NCI-H524 (cell line): ENCODE data around the gene OOSP2.
"Not testable (repeated sequence)": the region's sequence is repeated elsewhere in the genome, so short reads cannot be mapped to it uniquely, and the experiment has no call there.

ENCODE experiments used
- DNase-seq, 2 experiments: peaks; one replicate each; lab custom pipeline; 2025; lab: John Stamatoyannopoulos, UW

Gene OOSP2, protein sequence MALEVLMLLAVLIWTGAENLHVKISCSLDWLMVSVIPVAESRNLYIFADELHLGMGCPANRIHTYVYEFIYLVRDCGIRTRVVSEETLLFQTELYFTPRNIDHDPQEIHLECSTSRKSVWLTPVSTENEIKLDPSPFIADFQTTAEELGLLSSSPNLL

DNA sequence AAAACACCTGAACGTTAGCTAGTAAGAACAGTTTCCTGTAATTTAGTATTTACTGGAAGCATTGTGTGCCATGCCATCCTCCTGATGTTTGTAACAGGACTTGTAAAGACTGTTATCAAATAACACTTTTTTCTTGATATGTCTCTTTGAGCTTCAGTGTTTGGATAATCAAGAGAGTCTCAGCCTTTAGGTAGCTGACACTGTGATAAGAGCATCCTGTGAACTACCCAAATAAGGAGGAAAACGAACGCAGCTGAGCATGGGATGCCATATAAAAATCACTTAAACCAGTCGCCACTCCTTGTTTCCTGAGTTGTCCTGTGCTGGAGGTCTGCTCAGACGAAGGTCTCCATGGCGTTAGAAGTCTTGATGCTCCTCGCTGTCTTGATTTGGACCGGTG is at the start of gene OOSP2:
TSS of gene OOSP2 (plus strand) at position 301 of the 400 bp plus-strand sequence. CDS start at position 352, 51 bp downstream.
- DNase-seq: no peak

DNA sequence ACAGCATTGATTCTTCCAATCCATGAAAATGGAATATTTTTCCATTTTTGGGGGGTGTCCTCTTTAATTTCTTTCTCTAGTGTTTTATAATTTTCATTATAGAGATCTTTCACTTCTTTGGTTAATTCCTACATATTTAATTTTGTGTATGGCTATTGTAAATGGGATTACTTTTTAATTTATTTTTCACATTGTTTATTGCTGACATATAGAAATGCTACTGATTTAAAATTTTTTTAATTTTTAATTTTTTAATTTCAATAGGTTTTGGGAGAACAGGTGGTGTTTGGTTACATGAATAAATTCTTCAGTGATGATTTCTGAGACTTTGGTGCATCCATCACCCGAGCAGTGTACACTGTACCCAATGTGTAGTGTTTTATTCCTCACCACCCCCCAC is 49.8 kb upstream of the OOSP2 start:
- no peak for DNase-seq

- DNase-seq: no peak
Measured at GRCh38 chr11:59992425-59992824, 47.8 kb upstream of the OOSP2 start.

DNA sequence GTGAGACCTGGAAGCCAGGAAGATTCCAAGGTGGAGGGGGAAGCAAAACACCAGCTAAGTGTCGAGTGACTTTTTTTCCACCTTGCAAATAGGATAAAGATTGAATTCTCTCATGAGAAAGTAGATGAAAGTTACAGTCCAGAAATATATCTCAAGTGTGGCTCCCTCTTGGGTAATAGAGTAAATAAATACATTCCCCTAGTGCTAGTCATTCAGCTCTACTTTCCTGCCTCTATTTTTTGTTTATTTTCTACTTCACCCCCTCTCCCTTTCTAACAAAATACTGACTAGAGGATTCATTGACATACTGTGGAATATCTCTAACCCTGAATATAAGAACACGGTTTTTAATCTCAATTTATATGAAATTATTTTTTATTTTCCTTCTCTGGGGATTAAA is 42.4 kb upstream of the OOSP2 start:
- DNase-seq: no peak

- DNase-seq: no peak
Measured at GRCh38 chr11:59999691-60000090, 40.5 kb upstream of the OOSP2 start.

- DNase-seq: no peak
Measured at GRCh38 chr11:60003729-60004128, 36.5 kb upstream of the OOSP2 start.

DNA sequence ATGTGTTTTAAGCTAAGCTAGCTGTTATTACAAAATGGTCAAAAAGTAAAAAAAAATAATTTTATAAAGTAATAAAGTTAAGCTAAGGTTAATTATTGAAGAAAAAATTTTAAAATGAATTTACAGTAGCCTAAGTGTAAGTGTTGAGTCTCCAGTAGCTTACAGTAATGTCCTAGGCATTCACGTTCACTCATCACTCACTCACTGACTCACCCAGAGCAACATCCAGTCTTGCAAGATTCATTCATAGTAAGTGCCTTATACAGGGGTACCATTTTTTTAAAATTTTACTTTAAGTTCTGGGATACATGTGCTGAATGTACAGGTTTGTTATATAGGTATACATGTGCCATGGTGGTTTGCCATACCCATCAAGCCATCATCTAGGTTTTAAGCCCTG is 34.8 kb upstream of the OOSP2 start:
- no peak for DNase-seq

DNA sequence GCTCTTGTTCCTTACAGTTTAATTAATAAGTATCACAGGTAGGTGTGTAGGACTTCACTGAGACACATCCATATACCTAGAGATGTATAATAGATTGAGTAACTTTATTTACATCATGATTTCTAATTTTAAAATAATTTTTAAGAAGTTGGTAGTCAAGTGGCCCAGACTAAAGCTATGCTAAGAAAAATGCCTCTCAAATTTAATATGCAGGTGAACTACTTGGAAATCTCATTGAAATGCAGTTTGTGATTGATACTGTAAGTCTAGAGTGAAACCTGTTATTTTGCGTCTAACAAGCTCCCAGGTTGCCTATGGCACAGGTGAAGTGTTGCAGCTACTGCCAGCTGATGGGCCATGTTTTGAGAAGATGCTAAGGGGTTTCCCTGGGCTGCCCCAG is 23.3 kb upstream of the OOSP2 start, which contains the start of gene OOSP4B:
TSS of gene OOSP4B (plus strand) at position 301 of the 400 bp plus-strand sequence.
- DNase-seq: no peak

- DNase-seq: no peak
Measured at GRCh38 chr11:60018058-60018457, 22.2 kb upstream of the OOSP2 start.

GRCh38 chr11:60020376-60020775 is 19.8 kb upstream of the OOSP2 start:
- DNase-seq: not testable (repeated sequence)

DNA sequence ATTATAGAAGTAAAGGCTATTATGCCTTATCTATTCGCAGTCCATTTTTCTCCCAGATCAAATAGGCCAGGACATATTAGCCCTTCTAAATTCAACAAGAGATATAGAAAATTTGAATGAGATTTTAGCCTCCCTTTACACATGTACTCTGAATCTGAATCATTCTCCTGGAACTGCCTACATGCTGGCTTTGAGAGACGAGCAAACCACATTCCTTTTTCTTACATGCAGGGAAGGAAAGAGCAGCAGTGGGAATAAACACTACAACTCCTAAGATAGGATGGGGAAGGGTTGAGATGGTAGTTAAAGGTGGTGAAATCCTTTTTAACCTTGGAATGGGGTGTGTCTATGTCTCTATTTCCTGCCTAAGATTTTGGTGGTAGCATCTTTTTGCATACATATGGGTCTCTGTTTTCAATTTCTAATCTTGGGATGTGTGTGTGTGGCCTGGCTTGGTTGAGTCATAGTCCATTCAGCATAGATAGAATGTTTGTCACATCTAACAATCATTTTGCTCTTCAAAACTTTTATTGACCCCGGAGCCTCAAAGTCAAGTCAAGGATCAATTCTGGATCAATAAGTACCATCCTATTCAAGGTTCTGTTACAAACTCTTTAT is 11.1 kb upstream of the OOSP2 start:
- no peak for DNase-seq

DNA sequence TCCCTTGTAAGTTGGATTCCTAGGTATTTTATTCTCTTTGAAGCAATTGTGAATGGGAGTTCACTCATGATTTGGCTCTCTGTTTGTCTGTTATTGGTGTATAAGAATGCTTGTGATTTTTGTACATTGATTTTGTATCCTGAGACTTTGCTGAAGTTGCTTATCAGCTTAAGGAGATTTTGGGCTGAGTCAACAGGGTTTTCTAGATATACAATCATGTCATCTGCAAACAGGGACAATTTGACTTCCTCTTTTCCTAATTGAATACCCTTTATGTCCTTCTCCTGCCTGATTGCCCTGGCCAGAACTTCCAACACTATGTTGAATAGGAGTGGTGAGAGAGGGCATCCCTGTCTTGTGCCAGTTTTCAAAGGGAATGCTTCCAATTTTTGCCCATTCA is 10.2 kb downstream of the OOSP2 start:
- not testable (repeated sequence) for DNase-seq

DNA sequence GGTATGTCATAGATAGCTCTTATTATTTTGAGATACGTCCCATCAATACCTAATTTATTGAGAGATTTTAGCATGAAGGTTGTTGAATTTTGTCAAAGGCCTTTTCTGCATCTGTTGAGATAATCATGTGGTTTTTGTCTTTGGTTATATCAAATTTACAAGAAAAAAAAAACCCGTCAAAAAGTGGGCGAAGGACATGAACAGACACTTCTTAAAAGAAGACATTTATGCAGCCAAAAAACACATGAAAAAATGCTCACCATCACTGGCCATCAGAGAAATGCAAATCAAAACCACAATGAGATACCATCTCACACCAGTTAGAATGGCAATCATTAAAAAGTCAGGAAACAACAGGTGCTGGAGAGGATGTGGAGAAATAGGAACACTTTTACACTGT is 10.6 kb downstream of the OOSP2 start:
- DNase-seq: not testable (repeated sequence)

DNA sequence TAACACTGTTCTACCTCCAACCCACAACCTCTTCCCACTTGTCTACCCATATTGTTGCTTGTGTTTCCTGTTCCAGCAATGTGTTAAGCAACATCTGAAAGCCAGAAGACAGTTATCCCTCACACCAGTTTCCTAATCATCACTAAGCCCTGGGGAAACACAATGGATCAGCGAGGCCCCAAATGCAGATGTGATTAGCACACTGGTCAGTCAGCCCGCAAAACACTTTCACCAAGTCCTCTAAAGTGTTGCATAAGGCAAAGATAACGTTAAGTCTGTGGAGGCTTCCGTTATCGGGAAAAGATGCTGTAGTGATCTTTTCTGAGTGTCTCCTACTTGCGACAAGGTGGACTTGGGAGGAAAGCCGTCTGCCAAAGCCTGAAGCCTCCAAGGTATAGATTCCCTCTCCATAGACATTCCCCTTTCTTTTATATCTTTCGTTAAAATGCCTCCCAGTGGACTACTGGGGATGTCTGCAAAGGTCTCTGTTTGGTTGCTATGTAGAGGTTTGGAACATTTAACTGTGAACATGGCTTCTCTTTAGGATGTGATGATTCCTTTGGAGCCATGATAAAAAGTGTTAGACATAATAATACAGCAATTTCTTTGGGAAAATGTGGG is 16.2 kb downstream of the OOSP2 start, which contains the start of gene MS4A3:
TSS of gene MS4A3 (plus strand) at position 317 of the 621 bp plus-strand sequence. CDS start 4,496 bp downstream, outside the sequence.
- DNase-seq: no peak

DNA sequence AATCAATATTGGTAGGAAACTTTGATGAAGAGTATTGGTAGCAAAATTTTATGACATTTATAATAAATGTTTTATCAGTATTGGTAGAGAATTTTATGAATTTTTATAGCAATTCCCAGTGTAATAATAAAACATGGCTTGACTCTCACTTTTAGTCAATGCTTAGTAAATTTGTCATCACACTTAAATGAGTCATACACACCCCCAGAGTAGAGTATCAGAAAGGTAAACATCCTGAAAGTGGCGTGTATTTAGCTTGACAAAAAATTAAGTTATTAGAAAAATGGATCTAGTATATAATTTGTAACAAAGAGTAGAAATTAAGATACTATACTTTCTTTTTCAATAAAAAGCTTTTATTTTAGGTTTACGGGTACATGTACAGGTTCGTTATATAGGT is 18.8 kb downstream of the OOSP2 start:
- DNase-seq: no peak

- DNase-seq: no peak
Measured at GRCh38 chr11:60059521-60060240, 19.5 kb downstream of the OOSP2 start.

DNA sequence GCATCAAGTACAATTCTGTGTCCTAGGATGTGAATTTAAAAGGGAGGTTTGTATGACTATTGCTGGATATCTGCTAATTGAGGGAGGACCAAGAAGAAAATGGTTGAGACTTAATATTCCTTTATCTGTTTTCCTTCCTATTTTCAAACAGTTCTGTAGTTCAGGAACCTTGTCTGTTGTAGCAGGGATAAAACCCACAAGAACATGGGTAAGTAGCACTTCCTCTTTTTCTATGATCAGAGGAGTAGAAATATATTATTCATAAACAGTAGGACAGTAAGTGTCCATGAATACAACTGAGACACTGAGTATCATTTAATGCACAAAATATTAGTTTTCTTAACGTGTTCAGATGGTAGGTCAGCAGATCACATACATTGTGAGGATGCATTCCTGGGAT is 23.9 kb downstream of the OOSP2 start:
- DNase-seq: no peak

- no peak for DNase-seq
Measured at GRCh38 chr11:60065801-60066200, 25.6 kb downstream of the OOSP2 start.

DNA sequence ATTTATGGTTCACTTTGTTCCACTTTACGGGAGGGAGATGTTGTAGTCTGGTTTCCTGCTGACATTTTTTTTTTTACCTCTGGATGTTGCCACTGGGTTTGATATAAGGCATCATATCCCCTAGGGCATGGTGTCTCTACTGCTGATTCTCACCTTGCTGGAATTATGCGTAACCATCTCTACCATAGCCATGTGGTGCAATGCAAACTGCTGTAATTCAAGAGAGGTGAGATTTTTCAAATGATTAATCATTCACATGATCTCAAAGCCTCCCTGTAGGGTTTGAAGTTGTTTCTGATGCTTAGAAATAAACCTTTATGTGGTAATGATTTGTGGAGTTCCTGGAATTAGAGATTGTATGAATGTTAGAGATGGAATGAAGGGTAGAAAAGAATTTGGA is 29.2 kb downstream of the OOSP2 start:
- DNase-seq: no peak

DNA sequence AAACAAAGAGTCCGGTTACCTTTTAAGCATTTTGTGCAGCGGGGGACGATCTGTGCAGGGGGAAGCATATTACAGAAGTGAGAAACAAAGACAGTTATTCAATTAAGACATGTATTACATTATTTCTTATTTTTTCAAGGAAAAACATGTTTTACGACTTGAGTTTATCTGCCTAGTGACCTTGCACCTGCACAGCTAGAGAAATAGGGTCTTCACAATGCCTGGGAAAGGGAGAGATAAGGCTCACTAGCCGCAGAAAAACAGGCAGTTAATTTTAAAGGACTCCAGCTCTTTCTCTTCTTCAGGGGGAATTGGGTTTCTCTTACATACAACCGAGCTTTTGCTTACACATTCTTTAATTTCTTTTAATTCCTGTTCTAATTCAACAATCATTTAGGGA is 31.4 kb downstream of the OOSP2 start:
- DNase-seq: not testable (repeated sequence)

GRCh38 chr11:60077216-60077817 is 37.1 kb downstream of the OOSP2 start:
- no peak for DNase-seq

DNA sequence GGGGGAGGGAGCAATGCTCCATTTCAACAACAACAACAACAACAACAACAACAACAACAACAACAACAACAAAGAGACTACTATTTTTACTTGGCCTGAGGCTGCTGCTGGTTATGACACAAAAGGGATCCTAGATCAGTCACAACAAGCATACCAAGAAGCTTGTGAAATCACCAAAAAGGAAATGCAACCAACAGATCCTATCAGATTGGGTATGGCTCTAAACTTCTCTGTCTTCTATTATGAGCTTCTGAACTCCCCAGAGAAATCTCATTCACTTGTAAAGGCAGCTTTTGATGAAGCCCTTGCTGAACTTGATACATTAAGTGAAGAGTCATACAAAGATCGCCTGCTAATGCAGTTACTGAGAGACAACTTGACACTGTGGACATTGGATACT is 37.8 kb downstream of the OOSP2 start:
- DNase-seq: no peak
